Thyroid gland (tissue), 4 donors: ENCODE data around the gene CREB3L2. TPM values are rescaled to one million over a fixed set of nuclear protein-coding genes. Genes with fewer than 3 reads are reported as not detected.
"Not testable (repeated sequence)": the region's sequence is repeated elsewhere in the genome, so short reads cannot be mapped to it uniquely, and the experiment has no call there.

ENCODE experiments used
- DNase-seq, 2 donors: peaks; one replicate each; pipeline ENCODE4 v3.0.0-alpha.2; 2019
- H3K27ac ChIP-seq, 3 donors: fragments of 200-600 bp; sonication (generic); 1 replicate in 2 of 3; 2 replicates in 1 of 3; pipeline ENCODE4 v1.5.1; 2016 to 2019; ENCODE audit warnings: mild to moderate bottlenecking in 1 of 3, moderate library complexity in 1 of 3
- H3K27me3 ChIP-seq: fragments of 200-600 bp; sonication (generic); one replicate; pipeline ENCODE4 v1.5.1; 2019
- H3K36me3 ChIP-seq, 2 donors: fragments of 200-600 bp; sonication (generic); one replicate each; pipeline ENCODE4 v1.5.1; 2016 to 2019
- H3K4me1 ChIP-seq, 2 donors: fragments of 200-600 bp; sonication (generic); one replicate each; pipeline ENCODE4 v1.5.1; 2017 to 2019
- H3K4me3 ChIP-seq, 3 donors: fragments of 200-600 bp; sonication (generic); replicated peaks in 1 of 3; 1 replicate in 2 of 3; 2 replicates in 1 of 3; pipeline ENCODE4 v1.5.1; 2016; ENCODE audit warnings: mild to moderate bottlenecking in 1 of 3
- H3K9me3 ChIP-seq: fragments of 200-600 bp; sonication (generic); one replicate; pipeline ENCODE4 v1.5.1; 2017
- POLR2A ChIP-seq, 2 donors: fragments of 450-650 bp; IDR thresholded peaks; one replicate each; pipeline ENCODE4 v1.6.1; 2017; ENCODE audit warnings: antibody characterized with exemption in 2 of 2, mild to moderate bottlenecking in 2 of 2, moderate library complexity in 1 of 2
- WGBS, 2 donors: methylation state at CpG; one replicate each; pipeline ENCODE4 v1.1.5; 2017; 5-methylcytosine and 5-hydroxymethylcytosine counted together
- intact Hi-C: fragments of 100-400 bp; cut with DNase I; formaldehyde crosslinking; loops from one replicate; pipeline ENCODE4 v1.15.1; 2023
- total RNA-seq, 4 donors: library from RNA; depleted of rRNA; stranded (reverse); fragments of >200 nt; gene quantifications; one replicate each; pipeline ENCODE4 v1.2.3, GENCODE V29; 2016
- TF ChIP-seq, protein P1 (sequence below), 6 experiments: fragments of 200-600 bp in 3 of 6; fragments of 450-650 bp in 3 of 6; sonication (generic) in 3 of 6; IDR thresholded peaks; one replicate each; pipeline ENCODE4 v1.5.1; 2016 to 2019; ENCODE audit warnings: antibody characterized with exemption in 6 of 6, mild to moderate bottlenecking in 2 of 6, inconsistent platforms in 1 of 6, moderate library complexity in 1 of 6

CREB3L2 gene
- total RNA-seq, 4 donors from 2014 or later = 86.1 to 143 (median 103) TPM

DNA sequence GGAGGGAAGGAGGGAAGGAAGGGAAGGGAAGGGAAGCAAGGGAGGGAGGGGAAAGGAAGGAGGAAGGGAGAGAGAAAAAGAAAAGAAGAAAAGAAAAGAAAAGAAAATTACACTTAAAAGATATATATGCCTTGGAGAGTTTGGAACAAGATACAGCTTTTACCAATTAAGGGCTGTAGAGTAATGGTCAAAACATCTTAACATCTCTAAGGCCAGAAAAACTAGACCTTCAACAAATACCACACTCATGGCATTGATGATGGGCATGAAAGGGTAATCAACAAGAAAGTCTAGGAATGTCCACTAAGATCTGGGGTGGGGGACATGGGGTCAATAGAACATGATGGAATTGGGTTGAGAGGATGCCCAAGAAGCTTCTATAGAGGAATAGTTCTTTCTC is 74.5 kb downstream of the CREB3L2 start:
- Histone ChIP-seq H3K9me3 (no peaks in the 10 kb centered on the region), H3K4me1 (peaks cover 9 to 24% of the 10 kb centered on the region in 2 donors), H3K4me3 (no peak overlapping the region), H3K36me3 (peaks cover 7 to 12% of the 10 kb centered on the region in 2 donors), H3K27me3 (no peaks in the 10 kb centered on the region), H3K27ac (peak overlapping the region in 2 of 3 donors; percentile 37 to 60)
- TF ChIP-seq, protein P1, sequence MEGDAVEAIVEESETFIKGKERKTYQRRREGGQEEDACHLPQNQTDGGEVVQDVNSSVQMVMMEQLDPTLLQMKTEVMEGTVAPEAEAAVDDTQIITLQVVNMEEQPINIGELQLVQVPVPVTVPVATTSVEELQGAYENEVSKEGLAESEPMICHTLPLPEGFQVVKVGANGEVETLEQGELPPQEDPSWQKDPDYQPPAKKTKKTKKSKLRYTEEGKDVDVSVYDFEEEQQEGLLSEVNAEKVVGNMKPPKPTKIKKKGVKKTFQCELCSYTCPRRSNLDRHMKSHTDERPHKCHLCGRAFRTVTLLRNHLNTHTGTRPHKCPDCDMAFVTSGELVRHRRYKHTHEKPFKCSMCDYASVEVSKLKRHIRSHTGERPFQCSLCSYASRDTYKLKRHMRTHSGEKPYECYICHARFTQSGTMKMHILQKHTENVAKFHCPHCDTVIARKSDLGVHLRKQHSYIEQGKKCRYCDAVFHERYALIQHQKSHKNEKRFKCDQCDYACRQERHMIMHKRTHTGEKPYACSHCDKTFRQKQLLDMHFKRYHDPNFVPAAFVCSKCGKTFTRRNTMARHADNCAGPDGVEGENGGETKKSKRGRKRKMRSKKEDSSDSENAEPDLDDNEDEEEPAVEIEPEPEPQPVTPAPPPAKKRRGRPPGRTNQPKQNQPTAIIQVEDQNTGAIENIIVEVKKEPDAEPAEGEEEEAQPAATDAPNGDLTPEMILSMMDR (IDR thresholded peaks at IDR 0.05) = no peak
- TF ChIP-seq POLR2A (IDR thresholded peaks at IDR 0.05) = no peak
- DNase-seq = no peak
- intact Hi-C loops = no loop called here

DNA sequence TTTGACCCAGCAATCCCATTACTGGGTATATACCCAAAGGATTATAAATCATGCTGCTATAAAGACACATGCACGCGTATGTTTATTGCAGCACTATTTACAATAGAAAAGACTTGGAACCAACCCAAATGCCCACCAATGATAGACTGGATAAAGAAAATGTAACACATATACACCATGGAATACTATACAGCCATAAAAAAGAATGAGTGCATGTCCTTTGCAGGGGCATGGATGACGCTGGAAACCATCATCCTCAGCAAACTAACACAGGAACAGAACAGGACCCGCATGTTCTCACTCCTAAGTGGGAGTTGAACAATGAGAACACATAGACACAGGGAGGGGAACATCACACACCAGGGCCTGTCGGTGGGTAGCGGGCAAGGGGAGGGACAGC is 75.7 kb downstream of the CREB3L2 start:
- H3K27me3 ChIP-seq, H3K9me3 ChIP-seq, intact Hi-C loops, H3K4me3 ChIP-seq, DNase-seq: not testable (repeated sequence)
- peaks cover 17 to 29% of the 10 kb centered on the region in 2 donors for H3K4me1 ChIP-seq
- peak overlapping the region in 2 of 3 donors; percentile 37 to 60 for H3K27ac ChIP-seq
- H3K36me3 ChIP-seq = peaks cover 7 to 12% of the 10 kb centered on the region in 2 donors
- WGBS, 2 donors = 90 to 98% methylated on average over 6 of the region's 6 CpGs

DNA sequence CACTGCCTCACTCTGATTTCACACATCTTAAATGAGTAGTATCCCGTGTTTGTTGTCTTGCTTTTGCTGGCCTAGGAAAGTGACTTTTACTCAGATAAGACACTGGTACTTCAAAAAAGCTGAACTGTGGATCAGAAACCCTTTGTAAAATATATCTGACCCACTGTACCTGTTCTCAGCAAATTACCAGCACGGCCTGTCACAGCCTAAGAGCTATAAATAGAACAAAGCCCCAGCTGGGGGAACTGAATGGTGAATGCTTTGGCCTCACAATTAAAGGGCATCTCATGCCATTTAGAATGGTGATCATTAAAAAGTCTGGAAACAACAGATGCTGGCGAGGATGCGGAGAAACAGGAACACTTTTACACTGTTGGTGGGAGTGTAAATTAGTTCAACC is 76.1 kb downstream of the CREB3L2 start:
- WGBS, 2 donors = 79 to 83% methylated on average over 4 of the region's 4 CpGs
- H3K9me3 ChIP-seq = no peaks in the 10 kb centered on the region
- DNase-seq = no peak
- TF ChIP-seq POLR2A (IDR thresholded peaks at IDR 0.05) = no peak
- TF ChIP-seq, protein P1 (IDR thresholded peaks at IDR 0.05) = no peak
- peaks cover 7 to 12% of the 10 kb centered on the region in 2 donors for H3K36me3 ChIP-seq
- peak overlapping the region in 2 of 3 donors; percentile 34 to 57 for H3K27ac ChIP-seq
- H3K27me3 ChIP-seq = no peaks in the 10 kb centered on the region
- intact Hi-C loops = no loop called here
- peaks cover 21 to 34% of the 10 kb centered on the region in 2 donors for H3K4me1 ChIP-seq
- H3K4me3 ChIP-seq = no peak overlapping the region

DNA sequence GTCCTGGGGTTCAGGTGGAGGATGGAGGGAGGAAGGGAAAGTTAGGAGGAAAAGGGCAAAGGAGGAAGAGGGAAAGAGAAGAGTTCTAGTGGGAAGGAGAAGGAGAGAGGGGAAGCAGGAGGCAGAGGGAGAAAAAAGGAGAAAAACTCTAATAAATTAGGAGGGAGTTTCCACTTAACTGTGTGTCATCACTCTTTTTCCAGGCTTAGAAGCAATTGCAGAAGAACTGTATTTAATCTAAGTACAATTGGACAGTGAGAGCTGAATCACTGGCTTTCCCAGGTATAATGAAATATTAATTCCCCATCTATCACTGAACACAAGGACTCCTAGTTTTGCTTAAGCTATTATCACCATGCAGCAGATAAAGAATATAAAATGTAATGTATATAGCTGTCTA is 76.8 kb downstream of the CREB3L2 start:
- Histone ChIP-seq H3K27ac (peak overlapping the region; percentile 1 to 57 (median 34)), H3K4me1 (peaks cover 28 to 38% of the 10 kb centered on the region in 2 donors), H3K36me3 (peaks cover 7 to 12% of the 10 kb centered on the region in 2 donors), H3K27me3 (no peaks in the 10 kb centered on the region), H3K4me3 (no peak overlapping the region), H3K9me3 (no peaks in the 10 kb centered on the region)
- DNase-seq = no peak
- TF ChIP-seq, protein P1 (IDR thresholded peaks at IDR 0.05) = no peak
- no peak for TF ChIP-seq POLR2A (IDR thresholded peaks at IDR 0.05)
- intact Hi-C loops = no loop called here

DNA sequence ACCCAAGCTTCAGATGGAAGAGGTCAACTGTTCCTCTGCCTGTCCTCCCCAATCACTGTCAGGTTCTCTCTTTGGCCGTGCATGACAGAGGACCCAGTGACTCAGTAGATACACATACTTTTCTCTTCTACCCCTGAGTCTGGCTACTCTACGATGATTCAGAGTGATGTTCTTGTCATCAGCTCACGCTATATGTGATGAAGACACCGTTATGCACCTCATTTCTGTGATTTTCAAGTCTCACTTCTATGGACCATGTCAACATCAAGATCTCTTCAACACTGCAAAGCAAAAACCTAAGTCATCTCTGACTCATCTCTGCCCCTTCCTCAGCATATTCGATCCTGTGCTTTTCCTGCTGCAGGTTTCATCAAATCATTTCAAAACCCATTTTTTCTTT is 78.5 kb downstream of the CREB3L2 start:
- peak overlapping the region in 2 of 3 donors; percentile 4 to 34 for H3K27ac ChIP-seq
- 92 to 95% methylated on average over 5 of the region's 5 CpGs for WGBS, 2 donors
- no peaks in the 10 kb centered on the region for H3K27me3 ChIP-seq
- no peaks in the 10 kb centered on the region for H3K9me3 ChIP-seq
- H3K4me3 ChIP-seq = no peak overlapping the region
- peaks cover 28 to 41% of the 10 kb centered on the region in 2 donors for H3K4me1 ChIP-seq
- DNase-seq = no peak
- intact Hi-C loops = no loop called here
- peaks cover 7 to 12% of the 10 kb centered on the region in 2 donors for H3K36me3 ChIP-seq
- TF ChIP-seq, protein P1 (IDR thresholded peaks at IDR 0.05) = no peak
- TF ChIP-seq POLR2A (IDR thresholded peaks at IDR 0.05) = no peak
